OCI-LY7 (cell line): ENCODE data around the gene OLFML2B. TPM values are rescaled to one million over a fixed set of nuclear protein-coding genes. Genes with fewer than 3 reads are reported as not detected.

ENCODE experiments used
- BruUV-seq: library from RNA; stranded (reverse); fragments of 400-500 nt; replicated peaks from 2 replicates; lab custom pipeline; 2021; lab: Mats Ljungman, UMichigan
- CTCF ChIA-PET: fragments of 300-600 bp; sonication (Branson Sonifier 250); formaldehyde crosslinking; loops from one replicate; lab custom pipeline; 2022; ENCODE audit warnings: antibody characterized with exemption; ENCODE audit not compliant: unreplicated experiment; lab: Charles Lee
- POLR2A ChIA-PET: fragments of 300-600 bp; sonication (Branson Sonifier 250); formaldehyde crosslinking; loops from one replicate; lab custom pipeline; 2022; ENCODE audit warnings: antibody characterized with exemption; lab: Charles Lee
- DNase-seq: peaks from one replicate; pipeline ENCODE4 v3.0.0-alpha.2; 2015; ENCODE audit warnings: low spot score
- H2AFZ ChIP-seq: fragments of 200-600 bp; sonication (generic), shearing (Covaris generic); 2 replicates; pipeline ENCODE4 v1.6.1; 2014; ENCODE audit warnings: mild to moderate bottlenecking, antibody characterized with exemption, low read length, moderate library complexity
- H3K27ac ChIP-seq: fragments of 200-600 bp; sonication (generic); 2 replicates; pipeline ENCODE4 v1.5.1; 2014; ENCODE audit warnings: mixed run types, low read depth, mild to moderate bottlenecking, moderate library complexity, low read length, inconsistent platforms; ENCODE audit not compliant: poor library complexity, severe bottlenecking
- H3K36me3 ChIP-seq: fragments of 200-600 bp; sonication (generic); 2 replicates; pipeline ENCODE4 v1.6.1; 2014; ENCODE audit warnings: mild to moderate bottlenecking, antibody characterized with exemption, low read length, moderate library complexity, mixed read lengths; ENCODE audit not compliant: insufficient read depth
- H3K4me1 ChIP-seq: fragments of 200-600 bp; sonication (generic); 2 replicates; pipeline ENCODE4 v1.5.1; 2014; ENCODE audit warnings: mild to moderate bottlenecking, low read length; ENCODE audit not compliant: insufficient read depth, poor library complexity, severe bottlenecking
- H3K4me2 ChIP-seq: fragments of 200-600 bp; sonication (generic); 2 replicates; pipeline ENCODE4 v1.6.1; 2014; ENCODE audit warnings: mild to moderate bottlenecking, low read length
- H3K4me3 ChIP-seq: fragments of 200-600 bp; sonication (generic); 2 replicates; pipeline ENCODE4 v1.5.1; 2014; ENCODE audit warnings: mild to moderate bottlenecking, low read depth, low read length; ENCODE audit not compliant: poor library complexity, severe bottlenecking
- H3K79me2 ChIP-seq: fragments of 200-600 bp; sonication (generic); 2 replicates; pipeline ENCODE4 v1.6.1; 2016; ENCODE audit warnings: low read depth, mild to moderate bottlenecking, low read length, moderate library complexity, mixed read lengths; ENCODE audit not compliant: insufficient read depth
- H3K9me2 ChIP-seq: fragments of 200-600 bp; sonication (generic); 2 replicates; pipeline ENCODE4 v1.6.1; 2016; ENCODE audit warnings: mild to moderate bottlenecking, low read length, mixed read lengths; ENCODE audit not compliant: insufficient read depth
- H3K9me3 ChIP-seq: fragments of 200-600 bp; sonication (generic); 2 replicates; pipeline ENCODE4 v1.6.1; 2014; ENCODE audit warnings: mild to moderate bottlenecking, mixed run types, low read length, mixed read lengths
- H4K20me1 ChIP-seq: fragments of 200-600 bp; sonication (generic); 2 replicates; pipeline ENCODE4 v1.6.1; 2014; ENCODE audit warnings: mild to moderate bottlenecking, antibody characterized with exemption, low read length, moderate library complexity, mixed read lengths; ENCODE audit not compliant: insufficient read depth
- CTCF ChIP-seq: fragments of 200-600 bp; sonication (generic); conservative IDR thresholded peaks from 2 replicates; pipeline ENCODE4 v1.5.1; 2014; ENCODE audit warnings: mild to moderate bottlenecking, antibody characterized with exemption, low read length, moderate library complexity, mixed read lengths
- EZH2phosphoT487 ChIP-seq: fragments of 200-600 bp; sonication (generic); IDR thresholded peaks from 2 replicates; pipeline ENCODE4 v1.6.1; 2018; ENCODE audit warnings: low read depth, borderline replicate concordance, mild to moderate bottlenecking, mixed run types, antibody characterized with exemption, low read length, moderate library complexity, mixed read lengths
- intact Hi-C: fragments of 100-400 bp; cut with micrococcal nuclease; formaldehyde crosslinking; loops from one replicate; pipeline ENCODE4 v1.10.0; 2022; ENCODE audit not compliant: unreplicated experiment
- total RNA-seq, 2 experiments: library from RNA; depleted of rRNA in 1 of 2; stranded (reverse); fragments of >200 nt in 1 of 2; shearing (Covaris generic) in 1 of 2; gene quantifications; 2 replicates each; pipeline ENCODE4 v1.2.3, GENCODE V29; 2014 to 2022

OLFML2B gene
- total RNA-seq, 2 experiments from 2014 or later: not detected

- no peaks in the 10 kb centered on the region for H3K9me2 ChIP-seq
- H4K20me1 ChIP-seq: no peaks in the 10 kb centered on the region
- BruUV-seq: no TSS peak
- POLR2A ChIA-PET: interaction anchor here (0.6 kb wide), 1 partner anchor 14 kb away, joined by 6 read pairs; no protein-coding TSS in a partner anchor
- H3K4me2 ChIP-seq: no peak overlapping the region
- H3K4me1 ChIP-seq: no peaks in the 10 kb centered on the region
- DNase-seq: no peak
- H3K79me2 ChIP-seq: no peaks in the 10 kb centered on the region
- intact Hi-C loops: no loop called here
- H3K4me3 ChIP-seq: no peak overlapping the region
- TF ChIP-seq EZH2phosphoT487: no peak
- no peak for TF ChIP-seq CTCF
- no peak overlapping the region for H2AFZ ChIP-seq
- no peaks in the 10 kb centered on the region for H3K9me3 ChIP-seq
- no peak overlapping the region for H3K27ac ChIP-seq
- H3K36me3 ChIP-seq: no peaks in the 10 kb centered on the region
- CTCF ChIA-PET: no interaction called here
Observed at GRCh38 chr1:162006081-162006480, 17.6 kb downstream of the OLFML2B start.

GRCh38 chr1:162004441-162004950, 19.2 kb downstream of the OLFML2B start:
- Histone ChIP-seq H3K4me3 (no peak overlapping the region), H3K36me3 (no peaks in the 10 kb centered on the region), H3K9me2 (no peaks in the 10 kb centered on the region), H3K9me3 (no peaks in the 10 kb centered on the region), H3K4me2 (no peak overlapping the region), H3K4me1 (no peaks in the 10 kb centered on the region), H4K20me1 (no peaks in the 10 kb centered on the region), H2AFZ (no peak overlapping the region), H3K27ac (no peak overlapping the region), H3K79me2 (no peaks in the 10 kb centered on the region)
- ChIA-PET CTCF (no interaction called here), POLR2A (no interaction called here)
- no peak for DNase-seq
- BruUV-seq: no TSS peak
- intact Hi-C loops: no loop called here
- TF ChIP-seq EZH2phosphoT487 (no peak), CTCF (no peak)

GRCh38 chr1:162003830-162004215, 19.8 kb downstream of the OLFML2B start:
- CTCF ChIA-PET: no interaction called here
- Histone ChIP-seq H3K36me3 (no peaks in the 10 kb centered on the region), H3K4me3 (no peak overlapping the region), H3K9me2 (no peaks in the 10 kb centered on the region), H3K79me2 (no peaks in the 10 kb centered on the region), H3K27ac (no peak overlapping the region), H3K4me2 (no peak overlapping the region), H2AFZ (no peak overlapping the region), H3K9me3 (no peaks in the 10 kb centered on the region), H3K4me1 (no peaks in the 10 kb centered on the region), H4K20me1 (no peaks in the 10 kb centered on the region)
- TF ChIP-seq CTCF (no peak), EZH2phosphoT487 (no peak)
- POLR2A ChIA-PET: interaction anchor here (0.6 kb wide), 1 partner anchor 342 kb away, joined by 3 read pairs; no protein-coding TSS in a partner anchor
- intact Hi-C loops: no loop called here
- no TSS peak for BruUV-seq
- no peak for DNase-seq
